GM12801 (cell line): Measurements from ENCODE around the gene CSMD2.

ENCODE experiments used
- CTCF ChIP-seq: IDR thresholded peaks from one replicate; pipeline ENCODE4 v1.5.1; 2011; ENCODE audit warnings: control low read depth; ENCODE audit not compliant: insufficient read length; ENCODE audit errors: extremely low read depth

The CSMD2 gene

GRCh38 chr1:34166191-34166624 lies 1.2 kb upstream of the CSMD2 start:
- TF ChIP-seq CTCF, result no peak

GRCh38 chr1:34165422-34165921 lies 442 bp upstream of the CSMD2 start:
- TF ChIP-seq CTCF, result no peak

GRCh38 chr1:34163792-34164731 lies 968 bp downstream of the CSMD2 start:
- TF ChIP-seq CTCF, result no peak

GRCh38 chr1:34162852-34163766 lies 1.9 kb downstream of the CSMD2 start:
- no peak for TF ChIP-seq CTCF

- TF ChIP-seq CTCF, result no peak
These were observed 8.3 kb downstream of the CSMD2 start for GRCh38 chr1:34156739-34157138.

GRCh38 chr1:34155860-34156259 lies 9.2 kb downstream of the CSMD2 start:
- no peak for TF ChIP-seq CTCF

- no peak for TF ChIP-seq CTCF
These were observed 11.8 kb downstream of the CSMD2 start for GRCh38 chr1:34153246-34153645.
